Upper lobe of left lung (tissue), 6 donors: Measurements from ENCODE around the gene IVL. TPM values are rescaled to one million over a fixed set of nuclear protein-coding genes. Genes with fewer than 3 reads are reported as not detected.

Source experiments
- ATAC-seq, 2 donors: fragments of 200-7000 bp; cut with Tn5 transposase; one replicate each; pipeline ENCODE4 v1.9.1; 2022; ENCODE audit warnings: mild to moderate bottlenecking in 2 of 2, moderate library complexity in 2 of 2; ENCODE audit not compliant: low FRiP score in 2 of 2
- DNase-seq, 2 donors: peaks; one replicate each; pipeline ENCODE4 v3.0.0-alpha.2; 2019 to 2020
- H3K27ac ChIP-seq, 4 donors: fragments of 200-600 bp; sonication (generic); one replicate each; pipeline ENCODE4 v1.5.1; 2016 to 2019
- H3K27me3 ChIP-seq, 4 donors: fragments of 200-600 bp; sonication (generic); one replicate each; pipeline ENCODE4 v1.5.1; 2017 to 2019
- H3K36me3 ChIP-seq, 4 donors: fragments of 200-600 bp; sonication (generic); one replicate each; pipeline ENCODE4 v1.5.1; 2016 to 2019
- H3K4me1 ChIP-seq, 4 donors: fragments of 200-600 bp; sonication (generic); one replicate each; pipeline ENCODE4 v1.5.1; 2018 to 2019
- H3K4me3 ChIP-seq, 4 donors: fragments of 200-600 bp; sonication (generic); one replicate each; pipeline ENCODE4 v1.5.1; 2017 to 2019; ENCODE audit warnings: mild to moderate bottlenecking in 2 of 4, moderate library complexity in 1 of 4
- H3K9me3 ChIP-seq, 4 donors: fragments of 200-600 bp; sonication (generic); one replicate each; pipeline ENCODE4 v1.5.1; 2018 to 2019
- EP300 ChIP-seq, 4 donors: sonication (generic); formaldehyde crosslinking; IDR thresholded peaks; one replicate each; pipeline ENCODE4 v1.5.1; 2017; ENCODE audit warnings: antibody characterized with exemption in 4 of 4, control low read depth in 2 of 4
- POLR2A ChIP-seq, 4 donors: fragments of 450-650 bp; IDR thresholded peaks; one replicate each; pipeline ENCODE4 v1.5.1; 2016 to 2017; ENCODE audit warnings: antibody characterized with exemption in 4 of 4, mild to moderate bottlenecking in 2 of 4
- POLR2AphosphoS5 ChIP-seq, 2 donors: sonication (generic); formaldehyde crosslinking; IDR thresholded peaks; one replicate each; pipeline ENCODE4 v1.5.1; 2017; ENCODE audit warnings: antibody characterized with exemption in 2 of 2
- WGBS, 2 donors: methylation state at CpG; one replicate each; pipeline ENCODE4 v1.1.5; 2017 to 2018; 5-methylcytosine and 5-hydroxymethylcytosine counted together
- total RNA-seq, 6 donors: library from RNA; depleted of rRNA in 4 of 6; stranded (reverse); fragments of >200 nt in 4 of 6; gene quantifications; one replicate each; pipeline versions ENCODE4 v1.1.0 to v1.2.1, GENCODE V29; 2016 to 2021
- TF ChIP-seq, protein P1 (sequence below), 6 experiments: fragments of 450-650 bp in 4 of 6; fragments of 200-600 bp in 2 of 6; sonication (generic) in 2 of 6; IDR thresholded peaks; one replicate each; pipeline ENCODE4 v1.5.1; 2016 to 2019; ENCODE audit warnings: antibody characterized with exemption in 6 of 6
- donor health status: DM: no; HTN: no; CAD: no; lungs with moderate emphysema.
- donor health status: DM: no; HTN: yes; CAD: no; lungs with severe emphysema.

IVL gene
- total RNA-seq, 6 donors from 2014 or later = 0.23 to 0.69 (median 0.35) TPM; not detected in 2

- H3K4me3 ChIP-seq = no peak overlapping the region
- H3K4me1 ChIP-seq = no peaks in the 10 kb centered on the region
- whole genome bisulfite sequencing, 2 donors = 75 to 77% methylated on average over 4 of the region's 4 CpGs
- no peak overlapping the region for H3K27ac ChIP-seq
- no peak for DNase-seq
- TF ChIP-seq POLR2AphosphoS5 (IDR thresholded peaks at IDR 0.05) (no peak), POLR2A (IDR thresholded peaks at IDR 0.05) (no peak), EP300 (IDR thresholded peaks at IDR 0.05) (no peak)
- TF ChIP-seq, protein P1, sequence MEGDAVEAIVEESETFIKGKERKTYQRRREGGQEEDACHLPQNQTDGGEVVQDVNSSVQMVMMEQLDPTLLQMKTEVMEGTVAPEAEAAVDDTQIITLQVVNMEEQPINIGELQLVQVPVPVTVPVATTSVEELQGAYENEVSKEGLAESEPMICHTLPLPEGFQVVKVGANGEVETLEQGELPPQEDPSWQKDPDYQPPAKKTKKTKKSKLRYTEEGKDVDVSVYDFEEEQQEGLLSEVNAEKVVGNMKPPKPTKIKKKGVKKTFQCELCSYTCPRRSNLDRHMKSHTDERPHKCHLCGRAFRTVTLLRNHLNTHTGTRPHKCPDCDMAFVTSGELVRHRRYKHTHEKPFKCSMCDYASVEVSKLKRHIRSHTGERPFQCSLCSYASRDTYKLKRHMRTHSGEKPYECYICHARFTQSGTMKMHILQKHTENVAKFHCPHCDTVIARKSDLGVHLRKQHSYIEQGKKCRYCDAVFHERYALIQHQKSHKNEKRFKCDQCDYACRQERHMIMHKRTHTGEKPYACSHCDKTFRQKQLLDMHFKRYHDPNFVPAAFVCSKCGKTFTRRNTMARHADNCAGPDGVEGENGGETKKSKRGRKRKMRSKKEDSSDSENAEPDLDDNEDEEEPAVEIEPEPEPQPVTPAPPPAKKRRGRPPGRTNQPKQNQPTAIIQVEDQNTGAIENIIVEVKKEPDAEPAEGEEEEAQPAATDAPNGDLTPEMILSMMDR (IDR thresholded peaks at IDR 0.05) = no peak
- H3K27me3 ChIP-seq = no peaks in the 10 kb centered on the region
- H3K36me3 ChIP-seq = no peaks in the 10 kb centered on the region
- no peaks in the 10 kb centered on the region for H3K9me3 ChIP-seq
- no peak for ATAC-seq
Observed at GRCh38 chr1:152880316-152880715, 28.0 kb upstream of the IVL start.

DNA sequence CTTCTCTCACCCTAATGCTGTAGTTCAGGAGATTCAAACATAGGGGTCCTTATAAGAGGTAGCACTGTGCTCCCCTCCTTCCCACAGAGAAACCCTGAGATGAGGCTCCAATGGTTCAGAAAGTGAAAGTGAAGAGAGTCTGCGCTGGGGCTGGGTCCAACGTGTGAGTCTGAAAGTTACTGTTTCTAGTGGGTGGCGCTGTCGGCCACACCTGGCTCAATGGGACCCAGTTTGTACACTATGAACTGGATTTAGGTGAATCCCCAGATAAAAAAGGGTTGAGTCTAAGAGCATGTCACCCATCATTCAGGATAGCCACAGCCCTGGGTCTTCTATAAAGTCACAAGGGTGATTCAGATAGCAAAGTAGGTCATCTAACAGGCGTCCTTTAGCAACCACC is 27.4 kb upstream of the IVL start:
- Histone ChIP-seq H3K27ac (no peak overlapping the region), H3K36me3 (no peaks in the 10 kb centered on the region), H3K4me1 (no peaks in the 10 kb centered on the region), H3K27me3 (no peaks in the 10 kb centered on the region), H3K9me3 (no peaks in the 10 kb centered on the region), H3K4me3 (no peak overlapping the region)
- no peak for TF ChIP-seq POLR2A (IDR thresholded peaks at IDR 0.05)
- TF ChIP-seq, protein P1 (IDR thresholded peaks at IDR 0.05) = no peak
- TF ChIP-seq EP300 (IDR thresholded peaks at IDR 0.05) = no peak
- TF ChIP-seq POLR2AphosphoS5 (IDR thresholded peaks at IDR 0.05) = no peak
- 77 to 90% methylated on average over 4 to 5 of the region's 5 CpGs for WGBS, 2 donors
- no peak for DNase-seq
- ATAC-seq = no peak

- H3K9me3 ChIP-seq = no peaks in the 10 kb centered on the region
- DNase-seq (no peak), ATAC-seq (no peak)
- no peaks in the 10 kb centered on the region for H3K4me1 ChIP-seq
- TF ChIP-seq, protein P1 (IDR thresholded peaks at IDR 0.05) = no peak
- TF ChIP-seq POLR2AphosphoS5 (IDR thresholded peaks at IDR 0.05) (no peak), POLR2A (IDR thresholded peaks at IDR 0.05) (no peak), EP300 (IDR thresholded peaks at IDR 0.05) (no peak)
- H3K36me3 ChIP-seq = no peaks in the 10 kb centered on the region
- no peak overlapping the region for H3K27ac ChIP-seq
- H3K27me3 ChIP-seq = no peaks in the 10 kb centered on the region
- H3K4me3 ChIP-seq = no peak overlapping the region
Observed at GRCh38 chr1:152884085-152884484, 24.3 kb upstream of the IVL start.

DNA sequence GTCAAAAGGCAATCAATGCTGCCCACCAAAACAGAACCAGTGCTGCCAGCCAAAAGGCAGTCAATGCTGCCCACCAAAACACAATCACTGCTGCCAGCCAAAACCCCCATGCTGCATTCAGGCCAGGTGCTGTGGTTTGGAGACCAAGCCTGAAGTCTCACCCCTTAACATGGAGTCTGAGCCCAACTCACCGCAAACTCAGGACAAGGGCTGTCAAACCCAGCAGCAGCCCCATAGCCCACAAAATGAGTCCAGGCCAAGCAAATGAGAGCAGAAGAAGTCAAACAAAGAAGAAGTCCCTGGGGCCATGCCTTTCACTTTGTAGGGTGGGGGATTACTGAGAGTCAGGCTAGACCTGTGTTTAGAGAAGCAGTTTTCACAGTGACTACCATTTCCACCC is 23.8 kb upstream of the IVL start:
- DNase-seq (no peak), ATAC-seq (no peak)
- Histone ChIP-seq H3K9me3 (no peaks in the 10 kb centered on the region), H3K27me3 (no peaks in the 10 kb centered on the region), H3K4me3 (no peak overlapping the region), H3K27ac (no peak overlapping the region), H3K36me3 (no peaks in the 10 kb centered on the region), H3K4me1 (no peaks in the 10 kb centered on the region)
- WGBS, 2 donors = 94% methylated on average over 1 of the region's 1 CpG; no CpG with 5 or more reads in 1 of the 2 donors
- no peak for TF ChIP-seq EP300 (IDR thresholded peaks at IDR 0.05)
- no peak for TF ChIP-seq POLR2A (IDR thresholded peaks at IDR 0.05)
- TF ChIP-seq POLR2AphosphoS5 (IDR thresholded peaks at IDR 0.05) = no peak
- TF ChIP-seq, protein P1 (IDR thresholded peaks at IDR 0.05) = no peak

DNA sequence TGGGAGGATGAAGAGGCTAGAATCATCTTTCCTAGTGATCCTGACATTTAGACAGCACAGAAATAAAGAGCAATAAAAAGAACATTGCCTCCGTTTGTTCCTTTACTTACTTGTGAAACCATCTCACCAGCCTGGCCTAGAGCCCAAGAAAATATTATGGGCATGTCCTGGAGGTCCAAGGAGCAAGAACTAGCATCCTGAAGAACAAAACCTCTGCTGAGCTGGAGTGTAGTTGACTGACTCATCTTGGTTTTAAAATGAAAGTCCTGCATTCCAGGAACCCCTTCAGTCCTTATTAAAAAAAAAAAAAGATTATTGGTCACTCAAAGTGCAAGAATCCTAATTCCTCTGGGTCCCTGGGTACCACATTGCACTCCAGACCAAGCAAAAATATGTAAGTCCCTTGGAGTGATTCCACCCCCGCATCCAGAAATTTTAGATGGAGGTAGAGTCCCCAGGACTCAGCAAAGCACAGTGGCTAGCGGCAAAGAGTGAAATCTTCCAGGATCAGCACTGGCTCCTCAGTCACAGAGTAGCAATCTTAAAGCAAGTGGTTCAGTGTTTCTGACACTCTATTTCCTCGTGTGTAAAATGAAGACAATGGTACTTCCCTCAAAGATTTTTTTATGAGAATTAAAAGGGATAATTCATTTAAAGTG is 23.3 kb upstream of the IVL start:
- Histone ChIP-seq H3K9me3 (no peaks in the 10 kb centered on the region), H3K4me1 (no peaks in the 10 kb centered on the region), H3K27me3 (no peaks in the 10 kb centered on the region), H3K36me3 (no peaks in the 10 kb centered on the region), H3K4me3 (no peak overlapping the region), H3K27ac (no peak overlapping the region)
- ATAC-seq (no peak), DNase-seq (no peak)
- 70 to 71% methylated on average over 4 of the region's 4 CpGs for WGBS, 2 donors
- TF ChIP-seq POLR2A (IDR thresholded peaks at IDR 0.05) = no peak
- TF ChIP-seq, protein P1 (IDR thresholded peaks at IDR 0.05) = no peak
- no peak for TF ChIP-seq POLR2AphosphoS5 (IDR thresholded peaks at IDR 0.05)
- no peak for TF ChIP-seq EP300 (IDR thresholded peaks at IDR 0.05)
